Left lung (tissue), 10 donors: Measurements from ENCODE around the gene NOX1. TPM values are rescaled to one million over a fixed set of nuclear protein-coding genes. Genes with fewer than 3 reads are reported as not detected.
"Not testable (repeated sequence)": the region's sequence is repeated elsewhere in the genome, so short reads cannot be mapped to it uniquely, and the experiment has no call there.

Experiments used
- ATAC-seq: fragments of 200-7000 bp; cut with Tn5 transposase; one replicate; pipeline ENCODE4 v1.9.1; 2020; ENCODE audit warnings: moderate library complexity
- DNase-seq, 4 donors: peaks; one replicate each; pipeline ENCODE4 v3.0.0-alpha.2; 2013 to 2020
- H3K27ac ChIP-seq, 2 donors: fragments of 200-600 bp; sonication (generic) in 1 of 2; one replicate each; pipeline versions ENCODE4 v1.5.0 to v1.8.0; 2020 to 2021
- H3K27me3 ChIP-seq, 2 donors: fragments of 200-600 bp; sonication (generic) in 1 of 2; one replicate each; pipeline versions ENCODE4 v1.5.0 to v1.8.0; 2020 to 2021
- H3K36me3 ChIP-seq, 2 donors: fragments of 200-600 bp; sonication (generic) in 1 of 2; one replicate each; pipeline versions ENCODE4 v1.5.0 to v1.8.0; 2020 to 2021
- H3K4me1 ChIP-seq, 2 donors: fragments of 200-600 bp; one replicate each; pipeline ENCODE4 v1.8.0; 2021
- H3K4me3 ChIP-seq, 2 donors: fragments of 200-600 bp; sonication (generic) in 1 of 2; one replicate each; pipeline versions ENCODE4 v1.5.0 to v1.8.0; 2020 to 2021; ENCODE audit warnings: mild to moderate bottlenecking in 1 of 2
- H3K9me3 ChIP-seq, 2 donors: fragments of 200-600 bp; sonication (generic) in 1 of 2; one replicate each; pipeline versions ENCODE4 v1.5.0 to v1.8.0; 2020 to 2021
- CTCF ChIP-seq, 2 donors: fragments of 200-600 bp; sonication (generic) in 1 of 2; IDR thresholded peaks; one replicate each; pipeline versions ENCODE4 v1.5.0 to v1.8.0; 2021; ENCODE audit warnings: antibody characterized with exemption in 2 of 2
- intact Hi-C, 2 donors: fragments of 100-400 bp; cut with DNase I; formaldehyde crosslinking; loops; one replicate each; pipeline versions ENCODE4 v1.11.2 to v1.14.2; 2022
- polyA plus RNA-seq, 6 donors: library from polyadenylated mRNA; unstranded; fragments of 120-200 nt; gene quantifications; one replicate each; pipeline ENCODE4 v1.2.1, GENCODE V29; 2013; ENCODE audit not compliant: insufficient read length in 6 of 6
- total RNA-seq, 2 donors: library from RNA; stranded (reverse); fragmentation: NEBNext Ultra II Directional; extraction: Animal tissue kit (Norgen Biotek cat#: 25700); gene quantifications; one replicate each; pipeline ENCODE4 v1.2.1, GENCODE V29; 2021
- donor health status: DM: no; HTN: yes; CAD: no.
- donor health status: DM: no; HTN: no; CAD: no.

Gene NOX1
- total and polyA plus RNA-seq, 8 donors = 0.37 to 1.1 (median 0.73) TPM; not detected in 2

GRCh38 chrX:100804780-100805179 is 69.4 kb downstream of the NOX1 start:
- Histone ChIP-seq H3K27me3 (no peaks in the 10 kb centered on the region), H3K27ac (no peak overlapping the region), H3K4me1 (no peaks in the 10 kb centered on the region), H3K9me3 (no peaks in the 10 kb centered on the region), H3K36me3 (no peaks in the 10 kb centered on the region), H3K4me3 (no peak overlapping the region)
- intact Hi-C loops = no loop called here
- DNase-seq (no peak), ATAC-seq (no peak)
- no peak for TF ChIP-seq CTCF (IDR thresholded peaks at IDR 0.05)

- ATAC-seq = no peak
- TF ChIP-seq CTCF (IDR thresholded peaks at IDR 0.05) = no peak
- no peak overlapping the region for H3K4me3 ChIP-seq
- H3K27me3 ChIP-seq = no peaks in the 10 kb centered on the region
- no peaks in the 10 kb centered on the region for H3K4me1 ChIP-seq
- no peak for DNase-seq
- no peak overlapping the region for H3K27ac ChIP-seq
- no peaks in the 10 kb centered on the region for H3K9me3 ChIP-seq
- intact Hi-C loops = no loop called here
- H3K36me3 ChIP-seq = no peaks in the 10 kb centered on the region
Measured at GRCh38 chrX:100802843-100803242, 71.3 kb downstream of the NOX1 start.

GRCh38 chrX:100798484-100799214 is 75.5 kb downstream of the NOX1 start:
- no peak for TF ChIP-seq CTCF (IDR thresholded peaks at IDR 0.05)
- H3K4me3 ChIP-seq = no peak overlapping the region
- H3K36me3 ChIP-seq = no peaks in the 10 kb centered on the region
- no peak for DNase-seq
- H3K27ac ChIP-seq = no peak overlapping the region
- no peaks in the 10 kb centered on the region for H3K9me3 ChIP-seq
- ATAC-seq = no peak
- intact Hi-C loops = no loop called here
- no peaks in the 10 kb centered on the region for H3K4me1 ChIP-seq
- H3K27me3 ChIP-seq = no peaks in the 10 kb centered on the region

GRCh38 chrX:100797359-100797758 is 76.8 kb downstream of the NOX1 start:
- Histone ChIP-seq H3K36me3 (no peaks in the 10 kb centered on the region), H3K27me3 (no peaks in the 10 kb centered on the region), H3K9me3 (no peaks in the 10 kb centered on the region), H3K4me1 (no peaks in the 10 kb centered on the region), H3K4me3 (no peak overlapping the region), H3K27ac (no peak overlapping the region)
- intact Hi-C loops = no loop called here
- no peak for TF ChIP-seq CTCF (IDR thresholded peaks at IDR 0.05)
- DNase-seq (no peak), ATAC-seq (no peak)

GRCh38 chrX:100796371-100796770 is 77.8 kb downstream of the NOX1 start:
- H3K36me3 ChIP-seq, intact Hi-C loops, DNase-seq, H3K27ac ChIP-seq, H3K4me3 ChIP-seq, H3K9me3 ChIP-seq, H3K27me3 ChIP-seq, ATAC-seq, H3K4me1 ChIP-seq: not testable (repeated sequence)

Other genes with a start within 250 kb of the NOX1 start
- gene TSPAN6, start 237.6 kb downstream of the NOX1 start, total RNA-seq = 10 to 100 TPM; 13.2 to 21.0 TPM
- gene TSPAN6, start 237.6 kb downstream of the NOX1 start, polyA plus RNA-seq = 100 to 1,000 TPM in 5 of 6 donors, 10 to 100 TPM in 1; 94.8 to 117 (median 106) TPM
- gene SRPX2, start 230.2 kb downstream of the NOX1 start, total RNA-seq = 10 to 100 TPM; 25.1 to 25.9 TPM
- gene SRPX2, start 230.2 kb downstream of the NOX1 start, polyA plus RNA-seq = 10 to 100 TPM; 28.8 to 39.0 (median 34.8) TPM
- gene SYTL4, start 142.2 kb downstream of the NOX1 start, total RNA-seq = 1 to 10 TPM; 8.8 to 9.7 TPM
- 10 to 100 TPM; 11.5 to 14.9 (median 12.3) TPM for gene SYTL4, start 142.2 kb downstream of the NOX1 start, polyA plus RNA-seq
- 10 to 100 TPM; 17.2 to 17.6 TPM for gene CSTF2, start 54.0 kb downstream of the NOX1 start, total RNA-seq
- gene CSTF2, start 54.0 kb downstream of the NOX1 start, polyA plus RNA-seq = 10 to 100 TPM; 20.3 to 22.9 (median 21.9) TPM
- 10 to 100 TPM in 1 of 2 donors, 1 to 10 TPM in 1; 7.4 to 14.3 TPM for gene XKRX, start 54.6 kb upstream of the NOX1 start, total RNA-seq
- 1 to 10 TPM; 1.7 to 3.6 (median 2.4) TPM for gene XKRX, start 54.6 kb upstream of the NOX1 start, polyA plus RNA-seq
- gene ARL13A, start 95.3 kb upstream of the NOX1 start, total RNA-seq = not detected
- 1 to 10 TPM in 1 of 6 donors, under 1 TPM in 5; 0.35 to 1.2 (median 0.58) TPM for gene ARL13A, start 95.3 kb upstream of the NOX1 start, polyA plus RNA-seq
- gene TRMT2B, start 177.8 kb upstream of the NOX1 start, total RNA-seq = 10 to 100 TPM; 12.5 to 19.5 TPM
- gene TRMT2B, start 177.8 kb upstream of the NOX1 start, polyA plus RNA-seq = 10 to 100 TPM in 5 of 6 donors, 1 to 10 TPM in 1; 9.7 to 14.2 (median 13.4) TPM
- gene TMEM35A, start 204.5 kb upstream of the NOX1 start, total RNA-seq = 1 to 10 TPM; 1.2 to 1.6 TPM
- 10 to 100 TPM in 5 of 6 donors, 1 to 10 TPM in 1; 9.7 to 17.0 (median 12.9) TPM for gene TMEM35A, start 204.5 kb upstream of the NOX1 start, polyA plus RNA-seq
- gene CENPI, start 223.8 kb upstream of the NOX1 start, total RNA-seq = 1 to 10 TPM; 3.5 to 5.2 TPM
- gene CENPI, start 223.8 kb upstream of the NOX1 start, polyA plus RNA-seq = 10 to 100 TPM in 4 of 6 donors, 1 to 10 TPM in 2; 8.7 to 16.2 (median 11.0) TPM